Hindlimb muscle (tissue), 1 donor: ENCODE data around the gene FGD5. TPM values are rescaled to one million over a fixed set of nuclear protein-coding genes. Genes with fewer than 3 reads are reported as not detected.
"Not testable (repeated sequence)": the region's sequence is repeated elsewhere in the genome, so short reads cannot be mapped to it uniquely, and the experiment has no call there.

Experiments
- DNase-seq: peaks from one replicate; pipeline ENCODE4 v3.0.0-alpha.2; 2013
- polyA plus RNA-seq: library from polyadenylated mRNA; unstranded; fragments of 120-200 nt; gene quantifications from one replicate; pipeline ENCODE4 v1.2.1, GENCODE V29; 2013; ENCODE audit not compliant: insufficient read length

Gene FGD5
- polyA plus RNA-seq, 1 donor, result 20.1 TPM

- no peak for DNase-seq
Measured at GRCh38 chr3:14880447-14881106, 61.8 kb downstream of the FGD5 start.

GRCh38 chr3:14883226-14883625, 64.5 kb downstream of the FGD5 start:
- DNase-seq, result no peak

DNA sequence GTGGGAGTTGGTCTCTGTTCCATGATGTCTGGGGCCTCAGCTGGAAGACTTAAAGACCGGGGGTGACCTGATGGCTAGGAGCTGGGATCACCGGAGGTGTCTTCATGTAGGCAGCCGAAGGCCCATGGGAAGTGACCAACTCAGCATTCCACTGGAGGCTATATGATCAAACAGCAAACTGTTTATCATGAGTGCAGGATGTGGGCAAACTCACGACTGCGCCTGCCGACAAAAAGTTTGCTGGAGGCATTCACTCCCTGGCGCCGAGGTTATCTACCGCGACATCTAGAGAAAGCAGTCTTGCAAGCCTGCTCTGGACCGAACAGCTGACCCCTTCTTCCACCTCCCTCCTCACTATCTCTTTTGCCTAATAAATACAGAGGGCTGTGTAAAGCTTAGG, 65.9 kb downstream of the FGD5 start:
- no peak for DNase-seq

DNA sequence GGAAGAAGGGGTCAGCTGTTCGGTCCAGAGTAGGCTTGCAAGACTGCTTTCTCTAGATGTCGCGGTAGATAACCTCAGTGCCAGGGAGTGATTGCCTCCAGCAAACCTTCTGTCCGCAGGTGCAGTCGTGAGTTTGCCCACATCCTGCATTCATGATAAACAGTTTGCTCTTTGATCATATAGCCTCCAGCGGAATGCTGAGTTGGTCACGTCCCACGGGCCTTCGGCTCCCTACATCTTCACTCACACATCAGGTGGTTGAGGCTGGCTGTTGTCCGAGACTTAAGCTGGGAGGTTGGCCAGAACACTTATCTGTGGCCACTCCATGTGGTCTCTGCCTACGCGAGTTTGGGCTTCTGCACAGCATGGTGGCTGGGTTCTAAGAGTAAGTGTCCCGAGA, 66.5 kb downstream of the FGD5 start:
- no peak for DNase-seq

- DNase-seq, result no peak
Measured at GRCh38 chr3:14886101-14886500, 67.3 kb downstream of the FGD5 start.

- no peak for DNase-seq
Measured at GRCh38 chr3:14889205-14889604, 70.4 kb downstream of the FGD5 start.

DNA sequence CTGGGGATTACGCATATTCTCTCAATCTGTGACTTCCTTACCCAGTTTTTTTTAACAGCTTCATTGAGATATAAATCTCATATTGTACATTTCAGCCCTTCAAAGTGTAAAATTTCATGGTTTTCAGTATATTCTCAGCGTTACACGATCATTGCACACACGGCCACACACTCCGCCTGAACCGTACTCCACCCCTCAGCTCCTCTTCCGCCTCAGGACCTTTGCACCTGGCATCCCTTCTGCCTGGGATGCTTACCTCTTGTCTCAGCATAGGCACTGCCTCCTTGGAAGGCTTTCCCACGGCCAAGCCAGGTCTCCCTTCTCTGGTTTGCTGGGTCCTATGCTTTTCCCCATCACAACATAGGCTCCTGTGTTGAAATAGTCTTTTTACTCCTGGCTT, 71.2 kb downstream of the FGD5 start:
- no peak for DNase-seq

GRCh38 chr3:14890476-14890875, 71.7 kb downstream of the FGD5 start:
- DNase-seq, result no peak

DNA sequence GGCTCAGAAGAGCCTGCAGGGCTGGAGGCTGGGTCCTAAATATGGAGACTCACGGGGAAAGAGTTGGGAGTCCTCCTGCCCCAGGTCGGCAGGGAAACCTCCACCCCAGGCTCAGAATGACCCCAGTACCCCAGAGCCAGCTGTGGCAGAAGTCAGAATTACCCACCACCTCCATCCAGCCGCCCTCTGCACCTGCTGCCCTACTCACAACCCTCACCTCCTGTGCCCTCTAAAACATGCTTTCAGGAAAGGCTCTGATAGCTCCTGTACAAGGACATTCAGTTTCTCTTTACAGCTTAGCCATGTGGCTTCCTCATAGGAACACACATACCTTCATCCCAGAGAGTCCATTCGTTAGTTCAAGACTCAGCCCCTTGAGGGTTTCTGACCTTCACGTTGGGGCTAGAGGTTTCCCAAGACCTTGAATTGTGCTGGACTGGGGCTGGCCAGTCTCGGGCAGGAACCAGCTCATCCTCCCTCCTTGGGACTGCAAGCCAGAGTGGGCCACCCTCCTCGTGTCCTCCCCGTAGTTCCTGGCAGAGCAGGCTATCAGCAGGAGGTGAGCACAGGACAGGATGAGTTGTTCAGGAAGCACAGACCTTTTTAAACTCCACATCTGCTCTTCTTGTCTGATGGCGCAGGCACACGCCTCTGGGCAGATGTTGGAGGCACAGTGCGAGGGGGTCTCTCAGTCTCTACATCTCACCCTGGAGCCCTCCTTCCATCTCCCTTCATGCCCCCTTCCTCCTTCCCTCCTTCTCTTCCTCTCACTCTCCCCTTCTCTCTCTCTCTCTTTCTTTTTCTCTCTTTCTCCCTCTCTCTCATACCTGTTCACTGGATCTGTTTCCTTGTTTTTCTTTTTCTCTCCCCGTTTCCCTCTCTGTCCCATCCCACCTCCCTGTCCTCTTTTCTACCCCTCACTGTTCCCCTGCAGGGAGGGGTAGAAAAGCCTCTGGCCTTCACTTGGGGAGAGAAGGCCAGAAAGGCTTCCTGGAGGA, 72.7 kb downstream of the FGD5 start:
- DNase-seq, result no peak

- DNase-seq, result no peak
Measured at GRCh38 chr3:14892226-14892625, 73.5 kb downstream of the FGD5 start.

DNA sequence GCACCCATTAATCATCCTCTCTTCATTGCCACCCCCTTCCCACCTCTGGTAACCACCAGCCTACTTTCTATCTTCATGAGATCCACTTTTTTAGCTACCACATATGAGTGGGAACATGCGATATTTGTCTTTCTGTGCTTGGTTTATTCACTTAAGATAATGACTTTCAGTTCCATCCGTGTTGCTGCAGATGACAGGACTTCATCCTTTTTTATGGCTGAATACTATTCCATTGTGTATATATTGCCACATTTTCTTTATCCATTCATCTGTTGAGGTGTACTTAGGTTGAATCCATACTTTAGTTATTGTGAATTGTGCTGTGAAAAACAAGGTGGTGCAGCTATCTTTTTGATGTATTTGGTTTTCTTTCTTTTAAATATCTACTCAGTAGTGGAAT, 75.3 kb downstream of the FGD5 start:
- DNase-seq, result no peak

DNA sequence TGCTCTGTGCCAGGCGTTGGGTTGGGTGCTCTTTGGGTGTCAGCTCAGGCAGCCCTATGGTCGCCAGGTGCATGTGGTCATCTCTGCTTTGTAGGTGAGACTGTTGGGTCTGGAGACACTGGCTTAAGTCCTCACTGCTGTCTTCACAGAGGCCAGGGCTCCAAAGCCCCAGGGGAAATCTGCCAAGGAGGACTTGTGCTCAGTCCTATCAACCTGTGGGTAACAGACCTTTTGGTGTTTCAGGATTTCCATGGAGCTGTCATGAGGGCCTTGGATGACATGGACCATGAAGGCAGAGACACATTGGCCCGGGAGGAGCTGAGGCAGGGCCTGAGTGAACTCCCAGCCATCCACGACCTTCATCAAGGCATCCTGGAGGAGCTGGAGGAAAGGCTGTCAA, 78.5 kb downstream of the FGD5 start:
- no peak for DNase-seq

- DNase-seq, result no peak
Measured at GRCh38 chr3:14898929-14899328, 80.2 kb downstream of the FGD5 start.

DNA sequence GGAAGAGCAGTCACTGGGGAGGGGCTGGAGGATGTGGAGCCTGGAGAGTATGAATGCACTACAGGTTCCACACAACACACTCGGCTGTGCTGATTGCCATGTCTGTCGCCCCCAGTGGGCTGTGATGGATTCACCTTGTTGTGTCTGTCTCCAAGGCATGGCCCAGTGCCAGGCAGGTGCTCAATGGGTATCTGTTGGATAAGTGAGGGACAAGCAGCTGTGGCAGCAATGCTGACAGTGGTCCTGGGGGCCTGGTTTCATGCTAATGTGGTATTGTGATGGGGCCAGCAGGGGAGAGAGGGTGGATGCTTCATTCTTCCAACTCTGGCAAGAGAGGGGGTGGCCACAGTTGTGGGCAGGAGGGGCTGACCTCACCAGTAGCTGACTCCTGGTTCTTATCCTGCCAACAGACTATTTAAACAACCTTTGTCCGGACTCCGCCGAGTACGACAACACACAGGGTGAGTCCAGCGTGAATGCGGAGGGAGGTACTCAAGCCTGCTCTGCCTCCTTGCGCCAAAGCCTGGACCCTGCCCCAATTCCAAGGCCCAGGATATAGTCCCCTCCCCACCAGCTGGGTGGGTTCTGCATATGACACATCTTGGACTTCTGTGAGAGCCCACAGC, 81.3 kb downstream of the FGD5 start:
- no peak for DNase-seq

- no peak for DNase-seq
Measured at GRCh38 chr3:14900881-14901873, 82.4 kb downstream of the FGD5 start.

- peak; percentile 85 for DNase-seq
Measured at GRCh38 chr3:14902719-14903118, 84.0 kb downstream of the FGD5 start.

- DNase-seq, result not testable (repeated sequence)
Measured at GRCh38 chr3:14903501-14903900, 84.7 kb downstream of the FGD5 start.

DNA sequence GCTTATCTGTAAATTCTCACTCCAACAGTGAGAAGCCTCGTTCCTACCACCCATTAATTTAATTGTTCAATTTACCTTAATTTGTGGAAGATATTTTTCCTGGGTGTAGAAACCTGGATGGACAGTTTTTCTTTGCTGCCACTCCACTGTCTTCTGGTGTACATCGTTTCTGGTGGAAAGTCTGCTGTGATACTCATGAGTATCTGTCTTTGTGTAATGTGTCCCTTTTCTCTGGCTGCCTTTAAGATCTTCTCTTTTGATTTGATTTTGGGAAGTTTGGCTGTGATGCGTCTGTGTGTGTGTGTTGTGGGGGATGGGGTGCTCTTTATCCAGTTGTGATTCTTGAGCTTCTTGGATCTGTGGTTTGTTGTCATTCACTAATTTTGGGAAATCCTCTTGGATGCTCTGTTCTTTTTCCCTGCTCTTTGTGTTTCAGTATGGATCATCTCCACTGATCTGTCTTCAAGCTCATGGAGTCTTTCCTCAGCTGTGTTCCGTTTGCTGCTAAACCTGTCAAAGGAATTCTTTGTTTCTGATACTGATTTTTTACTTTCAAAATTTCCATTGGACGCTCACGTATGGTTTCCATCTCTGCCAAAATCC, 86.4 kb downstream of the FGD5 start:
- no peak for DNase-seq

- DNase-seq, result no peak
Measured at GRCh38 chr3:14906355-14906971, 87.7 kb downstream of the FGD5 start.

- DNase-seq, result no peak
Measured at GRCh38 chr3:14907043-14907966, 88.5 kb downstream of the FGD5 start.
